Measurements from ENCODE around the gene CGREF1.
A peak's percentile ranks its signal among the peaks of the same experiment; 100 is the strongest.

The CGREF1 gene

DNA sequence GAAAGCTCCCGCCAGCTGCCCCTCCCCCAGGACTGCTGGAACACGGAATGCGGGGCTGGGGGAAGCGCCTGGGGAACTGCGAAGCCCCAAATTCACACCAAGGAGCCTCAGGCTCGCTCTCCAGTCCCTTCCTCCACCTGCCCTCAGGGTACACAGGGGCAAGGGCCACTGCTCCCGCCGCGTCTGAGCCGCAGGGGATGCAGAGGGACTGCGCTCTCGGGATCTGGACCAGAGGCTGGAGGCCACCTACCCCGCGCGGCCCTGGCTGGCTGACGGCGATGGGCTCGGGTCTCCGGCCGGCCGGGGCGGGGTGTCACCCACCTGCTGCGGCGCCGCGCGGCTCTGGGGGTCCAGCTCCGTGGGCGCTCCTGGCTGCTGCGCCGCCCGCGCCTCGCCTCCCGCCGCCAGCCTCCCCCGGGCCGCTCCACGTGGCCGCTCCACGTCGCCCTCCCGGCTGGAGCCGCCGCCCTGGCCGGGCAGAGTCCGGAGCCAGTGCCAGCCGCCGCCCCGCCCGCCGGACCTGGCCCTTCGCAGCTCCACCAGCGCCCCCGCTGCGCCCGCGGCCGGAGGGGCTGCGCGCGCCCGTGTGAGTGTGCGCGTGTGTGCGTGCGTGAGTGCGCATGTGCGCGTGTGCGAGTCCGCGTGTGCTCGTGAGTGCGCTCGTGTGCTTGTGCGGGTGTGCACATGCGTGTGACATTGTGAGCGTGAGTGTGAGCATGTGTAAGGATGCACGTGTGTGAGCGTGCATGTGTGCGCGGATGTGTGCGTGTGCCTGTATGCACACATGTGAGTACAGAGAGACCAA, at the start of gene CGREF1:
TSS of gene CGREF1 (minus strand) at position 604 of the 805 bp plus-strand sequence. CDS start 14,762 bp downstream, outside the sequence.
- DNase-seq = no peak

DNA sequence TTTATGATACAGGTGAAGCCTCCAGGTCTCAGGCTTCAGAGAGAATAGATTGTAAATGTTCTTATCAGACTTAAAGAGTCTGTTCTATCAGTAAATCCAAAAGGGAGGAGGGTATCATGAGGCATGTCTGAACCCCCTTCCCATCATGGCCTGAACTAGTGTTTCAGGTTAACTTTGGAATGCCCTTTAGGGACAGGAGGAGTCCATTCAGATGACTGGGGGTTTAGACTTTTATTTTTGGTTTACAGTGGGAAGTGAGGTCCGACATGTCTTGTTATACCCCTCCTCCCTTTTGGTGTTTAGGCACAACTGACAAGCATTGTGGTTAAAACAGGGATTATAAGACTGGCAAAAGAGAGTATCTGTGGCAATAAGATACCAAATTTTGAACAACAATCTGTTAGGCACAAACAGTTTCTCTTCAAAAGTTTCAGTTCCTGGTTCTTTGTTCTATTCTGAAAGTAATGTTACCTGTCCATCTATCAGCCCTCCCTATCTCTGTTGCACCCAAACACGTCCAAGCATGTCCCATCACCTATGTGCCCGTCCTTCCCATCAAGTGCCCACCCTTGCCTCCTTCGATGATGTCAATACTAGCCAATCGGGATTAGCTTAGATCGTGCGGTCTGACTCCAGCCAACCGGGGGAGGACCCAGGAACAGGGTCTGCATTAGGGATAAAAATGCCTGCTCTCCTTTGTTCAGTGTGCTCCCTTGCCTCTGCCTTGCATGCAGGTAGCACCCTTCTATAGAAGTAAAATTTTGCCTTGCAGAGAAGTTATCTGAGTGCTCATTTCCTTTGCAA, 46.2 kb upstream of the CGREF1 start:
- DNase-seq = no peak

- DNase-seq = peak; percentile 12
Observed at GRCh38 chr2:27162151-27163121, 43.5 kb upstream of the CGREF1 start.

- DNase-seq = no peak
Observed at GRCh38 chr2:27160191-27160590, 41.3 kb upstream of the CGREF1 start.

DNA sequence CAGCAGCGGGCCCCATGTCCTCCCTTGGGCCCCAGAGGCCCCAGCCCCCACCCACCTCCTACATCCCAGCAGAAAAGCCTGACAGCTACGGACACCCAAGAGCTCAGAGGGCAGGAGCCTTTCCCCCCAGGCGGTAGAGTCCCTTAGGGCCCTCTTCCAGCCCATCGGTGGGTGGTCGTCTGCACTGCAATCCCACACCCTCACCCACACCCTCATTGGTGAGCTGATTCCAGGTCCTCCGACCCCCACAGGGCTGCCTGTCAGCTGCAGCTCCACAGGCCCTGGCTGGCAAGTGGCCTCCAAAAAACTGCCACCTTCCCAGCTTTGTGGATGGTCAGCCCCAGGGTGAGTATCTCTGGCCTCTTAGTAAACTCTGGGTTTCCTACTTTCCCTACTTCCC, 40.3 kb upstream of the CGREF1 start:
- no peak for DNase-seq

- DNase-seq = no peak
Observed at GRCh38 chr2:27158468-27158867, 39.5 kb upstream of the CGREF1 start.

DNA sequence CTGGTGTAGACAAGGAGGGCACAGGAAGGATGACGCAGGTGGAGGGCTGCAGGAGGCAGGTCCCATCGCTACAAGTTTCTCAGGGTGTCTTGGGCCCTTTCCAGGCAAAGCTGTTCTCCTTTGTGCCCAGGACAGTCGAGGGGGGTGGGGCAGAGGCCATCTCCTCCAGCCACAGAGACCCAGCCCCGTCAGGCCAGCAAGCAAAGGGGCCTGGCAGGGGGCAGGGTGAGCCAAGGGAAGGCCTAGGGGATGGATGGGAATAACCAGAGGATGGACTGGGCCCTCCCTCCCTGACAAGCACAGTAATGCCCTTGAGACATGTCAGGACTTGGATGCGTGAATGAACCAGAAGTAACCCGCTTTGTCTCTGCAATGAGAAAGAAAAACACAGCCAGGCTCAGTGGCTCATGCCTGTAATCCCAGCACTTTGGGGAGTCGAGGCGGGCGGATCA, 36.2 kb upstream of the CGREF1 start:
- DNase-seq = no peak

DNA sequence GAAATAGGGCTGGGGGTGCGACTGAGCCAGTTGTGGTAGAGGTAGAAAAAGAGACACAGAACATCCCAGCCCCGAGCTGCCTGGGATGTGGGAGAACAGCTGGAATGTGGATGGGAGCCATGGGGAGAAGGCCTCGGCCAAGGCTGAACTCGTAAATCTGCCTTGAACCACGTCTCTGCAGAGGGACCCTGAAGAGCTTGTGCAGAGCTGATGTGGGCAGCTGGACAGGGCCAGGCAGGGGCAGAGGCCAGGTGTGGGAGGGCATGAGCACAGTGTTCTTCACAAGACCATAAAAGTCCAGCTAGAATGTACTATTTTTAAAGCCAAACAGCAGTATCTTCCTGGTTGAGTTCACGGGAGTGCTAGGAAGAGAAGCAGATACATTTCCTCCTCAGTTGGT, 35.6 kb upstream of the CGREF1 start:
- no peak for DNase-seq

DNA sequence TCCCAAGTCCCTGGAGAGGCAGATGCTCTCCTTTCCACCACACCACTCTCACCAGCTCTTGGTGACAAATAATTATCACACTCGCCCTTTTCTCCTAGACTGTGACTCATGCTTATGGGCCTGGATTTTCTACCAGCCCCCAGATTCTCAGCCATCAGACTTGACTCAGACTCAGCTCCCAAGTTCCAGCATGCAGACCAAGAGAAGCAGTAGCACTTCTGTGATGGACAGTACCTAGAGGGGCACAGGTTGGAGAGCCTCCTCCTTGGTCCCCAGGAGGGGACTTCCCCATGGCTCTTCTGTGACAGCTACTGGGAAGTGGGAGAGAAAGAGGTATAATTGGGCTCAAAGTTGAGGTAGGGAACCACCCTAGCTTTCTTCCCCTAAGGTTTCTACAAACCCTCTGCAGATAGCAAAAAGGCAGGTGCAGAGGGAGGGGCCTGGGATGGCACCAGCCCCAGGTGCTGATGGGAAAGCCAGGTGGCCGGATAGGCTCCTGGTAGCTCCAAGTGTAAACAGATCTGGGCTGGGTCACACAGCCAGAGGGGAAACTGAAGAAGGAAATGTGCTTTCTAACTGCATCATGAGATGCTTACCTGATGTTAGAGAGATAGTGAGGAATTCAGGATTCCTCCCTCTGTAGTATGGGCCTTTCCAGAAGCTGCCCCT, 34.0 kb upstream of the CGREF1 start:
- DNase-seq = peak; percentile 31

DNA sequence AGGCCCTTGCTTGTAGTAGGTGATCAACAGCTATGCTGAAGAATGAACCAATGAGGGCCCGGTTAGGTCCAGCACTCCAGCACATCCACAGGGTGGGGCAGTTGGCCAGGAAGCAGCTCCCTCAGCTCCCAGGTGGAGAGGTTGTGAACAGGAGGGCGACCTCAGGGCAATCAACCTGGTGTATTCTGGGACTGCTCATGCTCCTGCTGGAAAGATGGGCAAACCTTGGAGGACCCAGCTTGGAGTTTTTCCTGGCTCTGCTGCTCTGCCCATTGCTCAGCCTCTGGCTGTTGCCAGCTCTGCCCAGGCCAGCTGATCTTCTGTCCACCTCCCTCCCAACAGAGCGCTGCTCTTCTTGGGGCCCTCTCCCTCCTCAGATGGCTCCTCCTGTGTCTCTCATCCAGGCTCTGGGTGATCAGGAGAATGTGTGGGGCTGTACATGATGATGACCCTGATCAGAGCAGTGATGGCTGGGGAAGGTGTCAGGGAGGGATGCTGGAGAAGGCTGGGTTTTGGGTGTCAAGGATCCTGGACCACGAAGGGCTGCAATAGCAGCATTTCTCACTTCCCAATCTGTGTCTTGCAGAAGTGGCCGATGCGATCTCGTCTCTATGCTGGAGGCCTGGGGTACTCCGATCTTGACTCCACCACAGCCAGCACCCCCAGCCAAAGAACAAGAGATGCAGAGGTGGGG, 33.3 kb upstream of the CGREF1 start:
- DNase-seq = no peak

- no peak for DNase-seq
Observed at GRCh38 chr2:27150639-27151230, 31.8 kb upstream of the CGREF1 start.

GRCh38 chr2:27149570-27150405, 30.9 kb upstream of the CGREF1 start:
- DNase-seq = no peak

DNA sequence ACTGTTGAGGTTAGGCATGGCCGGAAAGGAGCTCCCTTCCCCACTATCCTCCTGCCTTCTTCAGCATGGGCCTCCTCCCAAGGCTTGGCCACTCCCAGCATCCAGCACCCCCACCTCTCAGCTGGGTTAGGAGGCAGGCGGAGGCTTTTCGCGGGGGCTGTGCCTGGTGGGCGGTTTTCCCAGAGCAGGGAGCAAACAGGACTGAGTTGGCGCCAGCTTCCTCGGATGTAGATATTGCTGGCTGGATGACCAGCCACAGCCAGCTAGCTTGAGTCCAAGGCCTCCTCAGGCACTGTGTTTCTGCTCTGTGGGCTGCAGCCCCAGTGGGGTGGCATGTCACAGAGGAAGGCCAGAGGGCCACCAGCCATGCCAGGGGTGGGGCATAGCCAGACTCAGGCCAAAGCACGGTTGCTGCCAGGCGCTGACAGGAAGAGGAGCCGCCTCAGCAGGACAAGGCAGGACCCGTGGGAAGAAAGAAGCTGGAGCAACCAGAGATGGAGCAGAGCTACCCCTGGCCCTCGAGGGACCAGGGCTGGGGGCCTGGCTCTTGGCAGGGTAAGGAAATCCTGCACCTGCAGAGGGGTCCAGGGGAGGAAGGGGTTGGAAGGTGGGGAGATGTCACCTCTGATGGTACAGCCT, 30.0 kb upstream of the CGREF1 start, which contains the start of gene TCF23:
TSS of gene TCF23 (plus strand) at position 204 of the 639 bp plus-strand sequence. CDS start at position 334, 130 bp downstream.
- no peak for DNase-seq

DNA sequence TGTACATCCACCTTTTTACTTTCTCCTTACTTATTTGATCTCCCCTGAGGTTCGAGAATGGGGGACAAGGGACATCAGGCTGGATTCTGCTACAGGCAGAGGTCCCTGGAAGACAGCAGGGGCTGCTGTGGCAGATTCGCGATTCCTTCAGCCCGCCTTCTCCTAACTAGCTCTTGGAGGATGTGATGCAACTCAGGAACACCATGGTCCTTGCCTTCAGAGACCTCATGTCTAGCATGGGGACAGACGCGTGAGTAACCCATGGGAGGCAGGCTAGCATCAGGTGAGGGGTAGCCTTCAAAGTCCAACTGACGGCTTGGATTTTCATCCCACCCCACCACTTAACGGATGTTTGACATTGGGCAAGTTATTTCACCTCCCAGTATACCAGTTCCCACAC, 29.0 kb upstream of the CGREF1 start:
- no peak for DNase-seq

DNA sequence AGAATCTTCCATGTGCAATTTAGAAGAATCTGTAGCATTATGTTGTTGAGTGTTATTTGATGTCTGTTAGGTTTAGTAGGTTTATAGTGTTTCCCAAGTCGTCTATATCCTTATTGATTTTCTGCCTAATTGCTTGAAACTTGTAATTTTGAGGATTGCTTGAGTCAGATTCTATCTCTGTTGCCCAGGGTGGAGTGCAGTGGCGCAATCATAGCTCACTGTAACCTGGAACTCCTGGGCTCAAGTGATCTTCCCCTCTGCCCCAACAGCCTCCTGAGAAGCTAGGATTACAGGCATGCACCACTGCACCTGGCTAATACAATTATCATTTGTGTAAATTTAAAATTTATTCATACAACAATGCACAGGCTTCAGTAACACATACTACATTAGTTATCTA, 26.8 kb upstream of the CGREF1 start:
- no peak for DNase-seq

DNA sequence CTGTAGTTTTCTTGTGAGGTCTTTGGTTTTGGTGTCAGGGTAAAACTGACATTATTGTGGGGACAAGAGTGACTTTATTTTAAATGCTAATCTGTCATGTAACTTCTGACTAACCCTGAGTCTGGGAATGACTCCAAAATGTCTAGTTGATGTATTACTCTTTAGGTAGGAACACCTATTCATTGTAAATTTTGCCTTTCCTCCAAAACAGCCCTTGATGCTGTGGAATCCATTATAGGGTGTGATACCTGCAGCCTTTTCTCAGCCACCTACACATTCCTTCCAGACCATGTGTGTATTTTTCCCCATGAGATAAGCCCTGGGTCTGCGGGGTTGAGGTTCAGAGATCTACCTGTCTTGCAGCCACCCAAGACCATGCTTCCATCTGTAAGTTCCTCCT, 24.4 kb upstream of the CGREF1 start:
- DNase-seq = no peak

DNA sequence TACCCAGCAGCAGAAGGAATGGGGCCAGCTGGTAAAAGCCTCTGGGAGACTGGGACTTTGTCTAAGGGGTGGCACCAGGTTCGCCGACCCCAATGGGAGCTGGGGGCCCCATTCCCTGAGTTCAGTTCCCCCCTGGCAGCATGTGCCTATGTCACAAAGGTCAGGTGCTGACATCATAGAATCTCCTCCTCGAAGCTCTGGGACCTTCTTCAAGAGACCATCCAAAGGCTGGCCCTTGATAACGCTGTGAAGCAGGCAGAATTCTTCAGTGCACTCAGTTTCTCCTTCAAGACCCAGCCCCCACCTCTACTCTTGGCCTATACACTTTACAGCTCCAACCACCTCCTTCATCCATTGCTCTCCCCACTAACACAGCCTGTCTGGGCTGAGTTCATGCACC, 20.4 kb upstream of the CGREF1 start, which contains the start of gene PRR30:
TSS of gene PRR30 (minus strand) at position 101 of the 400 bp plus-strand sequence. CDS start 1,081 bp downstream, outside the sequence.
- no peak for DNase-seq

GRCh38 chr2:27138111-27138510, 19.2 kb upstream of the CGREF1 start:
- no peak for DNase-seq

GRCh38 chr2:27137322-27137935, 18.5 kb upstream of the CGREF1 start:
- DNase-seq = no peak
